Neural crest cell (in vitro differentiated cells): ENCODE results near the gene ELMO1. TPM values are rescaled to one million over a fixed set of nuclear protein-coding genes. Genes with fewer than 3 reads are reported as not detected.

Source experiments
- DNase-seq: peaks from one replicate; pipeline ENCODE4 v3.0.0; 2021; ENCODE audit warnings: low read depth, mixed read lengths, low spot score
- H3K27ac Mint-ChIP-seq: one replicate; pipeline ENCODE4 v1.8.0; 2021; ENCODE audit warnings: mild to moderate bottlenecking, mixed read lengths; ENCODE audit not compliant: unreplicated experiment
- H3K27me3 Mint-ChIP-seq: 2 replicates; pipeline ENCODE4 v1.8.0; 2021; ENCODE audit warnings: low read depth, mild to moderate bottlenecking, mixed read lengths
- H3K36me3 Mint-ChIP-seq: 2 replicates; pipeline ENCODE4 v1.8.0; 2021; ENCODE audit warnings: low read depth, mild to moderate bottlenecking, mixed read lengths
- H3K4me1 Mint-ChIP-seq: 2 replicates; pipeline ENCODE4 v1.8.0; 2021; ENCODE audit warnings: mixed read lengths
- H3K4me3 Mint-ChIP-seq: one replicate; pipeline ENCODE4 v1.8.0; 2021; ENCODE audit warnings: mild to moderate bottlenecking, mixed read lengths
- H3K9me3 Mint-ChIP-seq: 2 replicates; pipeline ENCODE4 v1.8.0; 2021; ENCODE audit warnings: mixed read lengths
- CTCF ChIP-seq: fragments of 200-600 bp; sonication (generic); conservative IDR thresholded peaks from 2 replicates; pipeline ENCODE4 v1.5.0; 2021; ENCODE audit warnings: antibody characterized with exemption, mild to moderate bottlenecking
- total RNA-seq: library from RNA; stranded (reverse); gene quantifications from 2 replicates; pipeline ENCODE4 v1.2.1, GENCODE V29; 2021

The ELMO1 gene
- total RNA-seq, 1 donor from 2014 or later, result 7.4 TPM

DNA sequence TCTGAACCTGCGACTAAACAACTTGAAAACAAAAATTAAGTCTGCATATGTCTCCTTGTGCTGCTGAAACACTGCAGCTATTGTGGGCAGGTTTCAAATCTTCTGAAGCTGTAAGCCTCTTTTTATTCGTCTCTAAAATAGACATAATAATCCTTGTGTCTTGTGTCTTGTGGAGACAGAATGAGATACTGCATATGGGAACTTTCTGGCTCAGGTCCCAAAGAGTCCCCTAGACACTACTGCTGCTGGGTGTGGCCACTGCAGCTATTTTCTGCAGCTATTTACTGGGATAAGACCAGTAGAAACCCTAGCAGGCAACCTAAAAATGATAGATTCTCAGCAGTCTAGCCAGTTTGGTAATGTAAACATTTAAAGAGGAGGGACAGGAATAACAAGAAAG, 252.0 kb downstream of the ELMO1 start:
- DNase-seq, result no peak
- no peak overlapping the region for H3K27ac Mint-ChIP-seq
- H3K36me3 Mint-ChIP-seq, result no peaks in the 10 kb centered on the region
- H3K9me3 Mint-ChIP-seq, result no peaks in the 10 kb centered on the region
- H3K27me3 Mint-ChIP-seq, result no peaks in the 10 kb centered on the region
- peaks cover 6% of the 10 kb centered on the region for H3K4me1 Mint-ChIP-seq
- H3K4me3 Mint-ChIP-seq, result no peak overlapping the region
- no peak for TF ChIP-seq CTCF

DNA sequence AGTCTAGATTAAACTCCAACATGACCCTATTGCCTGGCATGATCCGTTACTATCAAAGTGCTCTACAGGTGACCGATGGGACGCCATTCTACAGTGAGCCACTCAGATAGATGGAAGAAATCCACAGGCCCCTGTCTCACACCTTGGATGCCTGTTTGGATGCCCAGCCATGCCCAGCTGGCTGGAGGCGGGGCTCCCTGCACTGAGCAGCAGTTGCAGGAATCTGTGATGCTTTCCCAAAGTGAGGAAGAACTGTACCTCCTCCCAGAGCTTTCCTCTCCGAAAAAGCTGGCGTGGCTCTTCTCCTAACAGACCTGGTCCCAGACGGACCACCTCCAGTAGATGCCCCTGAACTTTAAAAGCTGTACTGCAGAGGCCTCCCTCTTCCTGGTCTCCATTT, 253.3 kb downstream of the ELMO1 start:
- Mint-ChIP-seq H3K27me3 (no peaks in the 10 kb centered on the region), H3K4me1 (peaks cover 6% of the 10 kb centered on the region), H3K9me3 (no peaks in the 10 kb centered on the region), H3K27ac (no peak overlapping the region), H3K4me3 (no peak overlapping the region), H3K36me3 (no peaks in the 10 kb centered on the region)
- no peak for DNase-seq
- TF ChIP-seq CTCF, result no peak

DNA sequence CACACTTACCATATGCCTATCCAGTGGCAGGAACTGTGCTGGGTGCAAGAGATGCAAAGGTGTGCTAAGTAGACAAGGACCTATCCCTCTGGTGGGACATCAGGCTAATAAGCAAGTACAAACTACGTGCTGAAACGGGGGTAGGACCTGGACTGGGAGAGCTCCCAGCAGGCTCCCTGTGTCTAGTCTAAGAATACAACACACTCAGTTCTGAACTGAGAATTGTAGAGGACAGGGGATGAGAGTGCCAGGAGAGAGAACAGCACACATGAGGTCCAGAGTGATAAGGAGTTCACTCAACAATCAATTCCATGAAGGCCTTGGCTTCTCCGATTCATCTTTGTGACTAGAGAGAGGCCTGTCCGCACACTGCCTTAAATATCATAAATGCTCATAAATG, 253.7 kb downstream of the ELMO1 start:
- no peak for TF ChIP-seq CTCF
- Mint-ChIP-seq H3K9me3 (no peaks in the 10 kb centered on the region), H3K27me3 (no peaks in the 10 kb centered on the region), H3K27ac (no peak overlapping the region), H3K4me3 (no peak overlapping the region), H3K4me1 (peaks cover 6% of the 10 kb centered on the region), H3K36me3 (no peaks in the 10 kb centered on the region)
- DNase-seq, result no peak

- no peak overlapping the region for H3K27ac Mint-ChIP-seq
- no peaks in the 10 kb centered on the region for H3K36me3 Mint-ChIP-seq
- H3K4me3 Mint-ChIP-seq, result no peak overlapping the region
- H3K4me1 Mint-ChIP-seq, result peaks cover 2% of the 10 kb centered on the region
- H3K9me3 Mint-ChIP-seq, result no peaks in the 10 kb centered on the region
- H3K27me3 Mint-ChIP-seq, result no peaks in the 10 kb centered on the region
- DNase-seq, result no peak
- TF ChIP-seq CTCF, result no peak
These were observed 254.9 kb downstream of the ELMO1 start for GRCh38 chr7:37193775-37194135.

GRCh38 chr7:37193087-37193774, 255.4 kb downstream of the ELMO1 start:
- H3K4me3 Mint-ChIP-seq, result no peak overlapping the region
- no peaks in the 10 kb centered on the region for H3K4me1 Mint-ChIP-seq
- TF ChIP-seq CTCF, result no peak
- no peak for DNase-seq
- H3K36me3 Mint-ChIP-seq, result no peaks in the 10 kb centered on the region
- no peaks in the 10 kb centered on the region for H3K9me3 Mint-ChIP-seq
- no peaks in the 10 kb centered on the region for H3K27me3 Mint-ChIP-seq
- no peak overlapping the region for H3K27ac Mint-ChIP-seq

DNA sequence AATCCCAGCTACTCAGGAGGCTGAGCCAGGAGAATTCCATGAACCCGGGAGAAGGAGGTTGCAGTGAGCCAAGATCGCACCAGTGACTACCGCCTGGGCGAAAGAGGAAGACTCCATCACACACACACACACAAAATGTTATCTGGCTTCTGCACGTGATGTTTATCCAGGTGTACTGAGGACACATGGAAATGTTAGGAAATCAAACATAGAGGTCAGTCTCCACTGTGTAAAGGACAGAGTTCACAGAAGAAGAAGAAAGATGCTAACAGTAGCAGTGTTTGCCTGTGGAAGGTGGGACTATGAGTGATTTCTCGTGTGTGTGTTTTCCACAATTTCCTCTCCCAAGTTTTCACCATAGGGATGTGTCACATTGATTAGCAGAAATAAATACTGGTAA, 256.9 kb downstream of the ELMO1 start:
- Mint-ChIP-seq H3K4me1 (no peaks in the 10 kb centered on the region), H3K27me3 (no peaks in the 10 kb centered on the region), H3K9me3 (no peaks in the 10 kb centered on the region), H3K36me3 (no peaks in the 10 kb centered on the region), H3K27ac (no peak overlapping the region), H3K4me3 (no peak overlapping the region)
- no peak for TF ChIP-seq CTCF
- DNase-seq, result no peak
